Measurements from ENCODE around the gene GCC1. TPM values are rescaled to one million over a fixed set of nuclear protein-coding genes. Genes with fewer than 3 reads are reported as not detected.

The GCC1 gene
- 7.7 TPM for polyA plus RNA-seq (2013, experiment 1 of 2)
- polyA plus RNA-seq (2013, experiment 2 of 2), result 7.9 TPM

GRCh38 chr7:127585044-127585953 lies at the start of gene GCC1:
TSS of gene GCC1 (minus strand) at chr7:127585596. CDS start at chr7:127585182, 414 bp downstream.
- Histone ChIP-seq H4K91ac (ENCODE audit: low read length) (peak within 1 kb of the TSS; percentile 89), H3K4me2 (ENCODE audit: low read length, poor library complexity, severe bottlenecking) (peak within 1 kb of the TSS; percentile 67), H3K18ac (ENCODE audit: low read depth in 1 of 2, low read length in 2 of 2) (peak within 1 kb of the TSS; percentile 40 to 87), H4K8ac (ENCODE audit: low read length) (peak within 1 kb of the TSS; percentile 90), H2AFZ (ENCODE audit: low read depth, low read length) (peak within 1 kb of the TSS; percentile 87), H3K23ac (ENCODE audit: low read length in 2 of 2) (no peak within 1 kb of the TSS), H3K14ac (ENCODE audit: low read length in 2 of 2) (peak within 1 kb of the TSS in 1 of 2 experiments; percentile 2), H3K4me3 (ENCODE audit: insufficient read depth in 1 of 2, low read depth in 1 of 2, low read length in 2 of 2) (peak within 1 kb of the TSS; percentile 81 to 95), H2BK5ac (ENCODE audit: low read depth, low read length, poor library complexity, severe bottlenecking) (no peak within 1 kb of the TSS), H3K9me3 (ENCODE audit: control insufficient read depth, low read length) (no peaks in the 10 kb centered on the region), H3K27ac (ENCODE audit: low read length, poor library complexity, severe bottlenecking) (no peak within 1 kb of the TSS), H3K4ac (ENCODE audit: low read depth in 1 of 2, low read length in 2 of 2) (peak within 1 kb of the TSS in 1 of 2 experiments; percentile 21), H2BK12ac (ENCODE audit: low read length in 2 of 2) (no peak within 1 kb of the TSS), H2BK15ac (ENCODE audit: low read depth, poor library complexity, severe bottlenecking) (peak within 1 kb of the TSS; percentile 99), H3K79me1 (replicated peaks; ENCODE audit: low read length, poor library complexity, severe bottlenecking) (peaks cover 45% of the 10 kb centered on the region), H2AK5ac (ENCODE audit: low read length, severe bottlenecking) (no peak within 1 kb of the TSS), H3K27me3 (ENCODE audit: control insufficient read depth in 1 of 2, insufficient read depth in 1 of 2, low read length in 2 of 2) (no peaks in the 10 kb centered on the region), H3K36me3 (ENCODE audit: control insufficient read depth in 1 of 2, insufficient read depth in 2 of 2, low read depth in 1 of 2, low read length in 2 of 2) (peaks cover 18 to 42% of the 10 kb centered on the region in 2 experiments), H2BK120ac (ENCODE audit: low read depth, low read length) (no peak within 1 kb of the TSS), H3K4me1 (ENCODE audit: control insufficient read depth, insufficient read depth, low read depth, low read length) (peaks cover 38% of the 10 kb centered on the region), H3K9ac (ENCODE audit: low read length) (peak within 1 kb of the TSS; percentile 95)
- 4% methylated on average over 77 of the region's 78 CpGs for WGBS
- DNase-seq, result peak; percentile 91

GRCh38 chr7:127632276-127632910 lies 47.0 kb upstream of the GCC1 start:
- H2BK12ac ChIP-seq (ENCODE audit: low read length in 2 of 2), result no peak overlapping the region
- peak overlapping the region in 1 of 2 experiments; percentile 6 for H3K4ac ChIP-seq (ENCODE audit: low read depth in 1 of 2, low read length in 2 of 2)
- H3K36me3 ChIP-seq (ENCODE audit: control insufficient read depth in 1 of 2, insufficient read depth in 2 of 2, low read depth in 1 of 2, low read length in 2 of 2), result no peaks in the 10 kb centered on the region
- no peak overlapping the region for H3K9ac ChIP-seq (ENCODE audit: low read length)
- H3K9me3 ChIP-seq (ENCODE audit: control insufficient read depth, low read length), result no peaks in the 10 kb centered on the region
- no peak overlapping the region for H3K27ac ChIP-seq (ENCODE audit: low read length, poor library complexity, severe bottlenecking)
- no peak overlapping the region for H3K4me3 ChIP-seq (ENCODE audit: insufficient read depth in 1 of 2, low read depth in 1 of 2, low read length in 2 of 2)
- no peak overlapping the region for H3K18ac ChIP-seq (ENCODE audit: low read depth in 1 of 2, low read length in 2 of 2)
- H2BK120ac ChIP-seq (ENCODE audit: low read depth, low read length), result no peak overlapping the region
- peak overlapping the region; percentile 19 for H2BK15ac ChIP-seq (ENCODE audit: low read depth, poor library complexity, severe bottlenecking)
- WGBS, result 75% methylated on average over 7 of the region's 7 CpGs
- H2AK5ac ChIP-seq (ENCODE audit: low read length, severe bottlenecking), result no peak overlapping the region
- H3K27me3 ChIP-seq (ENCODE audit: control insufficient read depth in 1 of 2, insufficient read depth in 1 of 2, low read length in 2 of 2), result peaks cover 4 to 14% of the 10 kb centered on the region in 2 experiments
- H2BK5ac ChIP-seq (ENCODE audit: low read depth, low read length, poor library complexity, severe bottlenecking), result no peak overlapping the region
- no peak overlapping the region for H2AFZ ChIP-seq (ENCODE audit: low read depth, low read length)
- no peak overlapping the region for H3K23ac ChIP-seq (ENCODE audit: low read length in 2 of 2)
- no peak overlapping the region for H4K91ac ChIP-seq (ENCODE audit: low read length)
- no peaks in the 10 kb centered on the region for H3K79me1 ChIP-seq (replicated peaks; ENCODE audit: low read length, poor library complexity, severe bottlenecking)
- no peak overlapping the region for H3K4me2 ChIP-seq (ENCODE audit: low read length, poor library complexity, severe bottlenecking)
- no peak overlapping the region for H3K14ac ChIP-seq (ENCODE audit: low read length in 2 of 2)
- H3K4me1 ChIP-seq (ENCODE audit: control insufficient read depth, insufficient read depth, low read depth, low read length), result no peaks in the 10 kb centered on the region
- H4K8ac ChIP-seq (ENCODE audit: low read length), result no peak overlapping the region
- DNase-seq, result peak; percentile 28

DNA sequence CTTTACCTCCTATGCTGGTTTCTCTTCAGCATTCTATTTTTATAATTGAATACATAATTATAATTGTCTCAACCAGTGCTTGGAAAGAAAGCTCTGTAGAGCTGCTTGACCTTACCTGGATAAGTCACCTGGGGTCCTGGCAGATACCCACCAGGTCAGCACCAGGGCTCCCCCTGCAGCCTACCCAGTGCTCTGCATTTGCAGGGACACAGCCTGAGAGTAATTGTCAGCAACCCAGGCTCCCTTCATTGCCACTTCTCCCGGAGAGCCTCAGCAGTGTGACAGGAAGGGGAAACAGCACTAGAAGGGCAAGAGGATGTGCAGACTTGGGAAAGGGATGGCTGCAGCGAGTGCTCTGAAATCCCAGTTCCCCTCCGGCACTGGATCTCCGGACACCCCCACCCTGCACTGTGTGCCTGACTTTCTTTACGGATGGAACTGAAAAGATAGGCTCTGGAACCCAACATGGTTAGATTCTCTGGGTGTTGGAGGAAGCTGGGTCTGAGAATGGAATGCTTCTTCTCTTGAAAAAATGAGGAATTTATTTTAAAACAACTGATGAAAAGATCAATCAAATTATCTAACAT lies 44.0 kb upstream of the GCC1 start:
- Histone ChIP-seq H2BK15ac (ENCODE audit: low read depth, poor library complexity, severe bottlenecking) (no peak overlapping the region), H3K4me2 (ENCODE audit: low read length, poor library complexity, severe bottlenecking) (no peak overlapping the region), H3K4ac (ENCODE audit: low read depth in 1 of 2, low read length in 2 of 2) (no peak overlapping the region), H3K27ac (ENCODE audit: low read length, poor library complexity, severe bottlenecking) (no peak overlapping the region), H3K79me1 (replicated peaks; ENCODE audit: low read length, poor library complexity, severe bottlenecking) (no peaks in the 10 kb centered on the region), H3K27me3 (ENCODE audit: control insufficient read depth in 1 of 2, insufficient read depth in 1 of 2, low read length in 2 of 2) (peaks cover 0 to 10% of the 10 kb centered on the region in 2 experiments), H4K8ac (ENCODE audit: low read length) (peak overlapping the region; percentile 49), H3K4me1 (ENCODE audit: control insufficient read depth, insufficient read depth, low read depth, low read length) (no peaks in the 10 kb centered on the region), H3K18ac (ENCODE audit: low read depth in 1 of 2, low read length in 2 of 2) (no peak overlapping the region), H3K9me3 (ENCODE audit: control insufficient read depth, low read length) (no peaks in the 10 kb centered on the region), H2AFZ (ENCODE audit: low read depth, low read length) (no peak overlapping the region), H3K36me3 (ENCODE audit: control insufficient read depth in 1 of 2, insufficient read depth in 2 of 2, low read depth in 1 of 2, low read length in 2 of 2) (no peaks in the 10 kb centered on the region), H2BK120ac (ENCODE audit: low read depth, low read length) (no peak overlapping the region), H3K23ac (ENCODE audit: low read length in 2 of 2) (no peak overlapping the region), H3K9ac (ENCODE audit: low read length) (no peak overlapping the region), H4K91ac (ENCODE audit: low read length) (no peak overlapping the region), H3K14ac (ENCODE audit: low read length in 2 of 2) (peak overlapping the region in 1 of 2 experiments; percentile 7), H2AK5ac (ENCODE audit: low read length, severe bottlenecking) (no peak overlapping the region), H2BK12ac (ENCODE audit: low read length in 2 of 2) (no peak overlapping the region), H2BK5ac (ENCODE audit: low read depth, low read length, poor library complexity, severe bottlenecking) (no peak overlapping the region), H3K4me3 (ENCODE audit: insufficient read depth in 1 of 2, low read depth in 1 of 2, low read length in 2 of 2) (no peak overlapping the region)
- WGBS, result 15% methylated on average over 4 of the region's 5 CpGs
- DNase-seq, result no peak

DNA sequence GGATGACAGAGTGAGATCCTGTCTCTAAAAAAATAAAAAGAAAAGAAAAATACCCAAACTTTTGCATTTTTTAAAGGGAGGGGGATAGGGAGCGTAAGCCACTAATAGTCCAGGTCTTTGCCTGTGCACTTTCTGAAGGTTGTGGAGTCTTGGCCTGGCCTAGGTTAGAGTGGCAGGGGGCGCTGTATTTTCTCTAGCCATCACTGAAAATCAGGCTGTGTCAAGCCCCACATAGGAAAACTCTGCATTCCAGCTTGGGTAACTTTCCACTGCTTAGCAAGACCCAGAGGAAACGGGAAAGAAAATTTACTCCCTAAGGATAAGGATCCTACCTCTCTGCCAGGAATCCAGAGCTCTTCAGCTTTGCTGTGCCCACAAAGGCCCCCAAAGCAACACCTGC lies 43.0 kb upstream of the GCC1 start:
- Histone ChIP-seq H2BK15ac (ENCODE audit: low read depth, poor library complexity, severe bottlenecking) (no peak overlapping the region), H3K79me1 (replicated peaks; ENCODE audit: low read length, poor library complexity, severe bottlenecking) (no peaks in the 10 kb centered on the region), H3K36me3 (ENCODE audit: control insufficient read depth in 1 of 2, insufficient read depth in 2 of 2, low read depth in 1 of 2, low read length in 2 of 2) (no peaks in the 10 kb centered on the region), H3K14ac (ENCODE audit: low read length in 2 of 2) (no peak overlapping the region), H3K23ac (ENCODE audit: low read length in 2 of 2) (no peak overlapping the region), H3K18ac (ENCODE audit: low read depth in 1 of 2, low read length in 2 of 2) (no peak overlapping the region), H3K9me3 (ENCODE audit: control insufficient read depth, low read length) (no peaks in the 10 kb centered on the region), H3K4me3 (ENCODE audit: insufficient read depth in 1 of 2, low read depth in 1 of 2, low read length in 2 of 2) (no peak overlapping the region), H3K4me1 (ENCODE audit: control insufficient read depth, insufficient read depth, low read depth, low read length) (no peaks in the 10 kb centered on the region), H2AK5ac (ENCODE audit: low read length, severe bottlenecking) (no peak overlapping the region), H4K8ac (ENCODE audit: low read length) (no peak overlapping the region), H2BK5ac (ENCODE audit: low read depth, low read length, poor library complexity, severe bottlenecking) (no peak overlapping the region), H3K27me3 (ENCODE audit: control insufficient read depth in 1 of 2, insufficient read depth in 1 of 2, low read length in 2 of 2) (peaks cover 0 to 13% of the 10 kb centered on the region in 2 experiments), H4K91ac (ENCODE audit: low read length) (no peak overlapping the region), H3K4me2 (ENCODE audit: low read length, poor library complexity, severe bottlenecking) (no peak overlapping the region), H2BK120ac (ENCODE audit: low read depth, low read length) (no peak overlapping the region), H2BK12ac (ENCODE audit: low read length in 2 of 2) (no peak overlapping the region), H2AFZ (ENCODE audit: low read depth, low read length) (no peak overlapping the region), H3K4ac (ENCODE audit: low read depth in 1 of 2, low read length in 2 of 2) (no peak overlapping the region), H3K9ac (ENCODE audit: low read length) (no peak overlapping the region), H3K27ac (ENCODE audit: low read length, poor library complexity, severe bottlenecking) (no peak overlapping the region)
- no peak for DNase-seq
- WGBS, result 45% methylated on average over 3 of the region's 3 CpGs

All from mesenchymal stem cell (in vitro differentiated cells and primary cell).